Kidney epithelial cell (primary cell): ENCODE measurements around the gene FANK1. TPM values are rescaled to one million over a fixed set of nuclear protein-coding genes. Genes with fewer than 3 reads are reported as not detected.
"Not testable (repeated sequence)": the region's sequence is repeated elsewhere in the genome, so short reads cannot be mapped to it uniquely, and the experiment has no call there.

Experiments used
- DNase-seq: peaks from one replicate; pipeline ENCODE4 v3.0.0-alpha.2; 2010; ENCODE audit warnings: low read depth
- H3K27me3 ChIP-seq: 2 replicates; pipeline ENCODE4 v1.6.0; 2011; ENCODE audit warnings: low read length; ENCODE audit not compliant: control insufficient read depth, insufficient read depth
- H3K36me3 ChIP-seq: 2 replicates; pipeline ENCODE4 v1.5.1; 2011; ENCODE audit warnings: low read length; ENCODE audit not compliant: control insufficient read depth, insufficient read depth
- H3K4me3 ChIP-seq: 2 replicates; pipeline ENCODE4 v1.5.1; 2011; ENCODE audit warnings: low read depth, mild to moderate bottlenecking, control low read depth, low read length
- CTCF ChIP-seq: IDR thresholded peaks from 2 replicates; pipeline ENCODE4 v1.5.1; 2011; ENCODE audit warnings: mild to moderate bottlenecking, moderate library complexity, low read length, control low read depth, inconsistent platforms; ENCODE audit not compliant: insufficient read depth, poor library complexity, severe bottlenecking
- total RNA-seq: library from RNA; depleted of rRNA; stranded (reverse); fragments of >200 nt; gene quantifications from 2 replicates; pipeline ENCODE4 v1.2.3, GENCODE V29; 2015

FANK1 gene
- total RNA-seq, 1 donor from 2014 or later: 7.5 TPM

- no peak for DNase-seq
- TF ChIP-seq CTCF: no peak
- H3K4me3 ChIP-seq: no peak overlapping the region
- no peaks in the 10 kb centered on the region for H3K36me3 ChIP-seq
- H3K27me3 ChIP-seq: no peaks in the 10 kb centered on the region
These were observed 29.0 kb downstream of the FANK1 start for GRCh38 chr10:125925262-125925834.

GRCh38 chr10:125926247-125926646 is 29.9 kb downstream of the FANK1 start:
- DNase-seq: no peak
- no peak for TF ChIP-seq CTCF
- Histone ChIP-seq H3K27me3 (no peaks in the 10 kb centered on the region), H3K36me3 (no peaks in the 10 kb centered on the region), H3K4me3 (no peak overlapping the region)

DNA sequence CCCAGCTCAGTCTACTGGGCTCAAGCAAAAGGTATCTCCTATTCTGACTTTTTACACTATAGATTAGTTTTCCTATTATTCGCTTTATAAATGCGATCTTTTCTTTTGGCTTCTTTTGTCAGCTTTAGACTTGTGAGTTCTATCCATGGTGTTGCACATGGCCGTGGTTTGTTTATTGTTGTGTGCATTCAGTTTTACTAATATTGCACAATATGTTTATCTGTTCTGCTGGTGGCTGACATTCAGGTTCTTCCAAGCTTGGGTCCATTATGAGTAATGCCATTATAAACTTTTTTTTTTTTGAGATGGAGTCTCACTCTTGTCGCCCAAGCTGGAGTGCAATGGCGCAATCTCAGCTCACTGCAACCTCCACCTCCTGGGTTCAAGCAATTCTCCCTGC is 30.9 kb downstream of the FANK1 start:
- H3K4me3 ChIP-seq, DNase-seq, H3K36me3 ChIP-seq: not testable (repeated sequence)

DNA sequence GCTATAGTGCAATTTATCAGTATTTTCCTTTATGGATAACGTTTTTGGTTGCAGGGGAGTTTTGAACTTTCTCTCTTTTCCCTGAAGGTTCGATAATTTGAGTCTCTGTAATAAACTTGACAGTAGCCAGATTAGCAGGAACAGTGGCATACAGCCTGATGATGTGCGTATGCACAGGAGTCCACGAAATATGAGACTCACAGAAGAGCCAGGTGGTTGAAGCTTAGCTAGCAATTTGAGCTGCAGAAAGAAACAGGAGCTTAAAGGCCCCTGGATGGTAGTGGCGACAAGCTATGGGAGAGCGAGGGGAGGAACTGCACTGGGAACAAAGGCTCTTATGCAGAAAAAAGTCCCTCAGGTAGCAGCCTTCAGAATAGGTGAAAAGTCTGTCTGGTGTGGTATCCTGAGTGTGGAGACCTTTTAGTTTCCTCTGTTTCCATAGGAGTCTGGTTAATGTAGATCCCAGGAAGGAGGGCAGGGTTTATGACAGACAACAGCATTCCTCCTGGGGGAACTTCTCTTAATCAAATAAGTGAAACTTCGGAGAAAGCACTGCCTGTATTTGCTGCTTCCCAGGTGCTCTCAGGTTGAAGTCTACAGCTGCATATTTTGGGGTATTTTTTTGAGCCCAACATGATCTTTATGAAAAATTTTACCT is 32.7 kb downstream of the FANK1 start:
- no peaks in the 10 kb centered on the region for H3K27me3 ChIP-seq
- no peak for DNase-seq
- no peak for TF ChIP-seq CTCF
- H3K4me3 ChIP-seq: no peak overlapping the region
- no peaks in the 10 kb centered on the region for H3K36me3 ChIP-seq

More for the DNA sequence above, 30.9 kb downstream of the FANK1 start:
- not testable (repeated sequence) for H3K27me3 ChIP-seq

GRCh38 chr10:125929618-125930017 is 33.3 kb downstream of the FANK1 start:
- Histone ChIP-seq H3K4me3 (no peak overlapping the region), H3K36me3 (no peaks in the 10 kb centered on the region), H3K27me3 (no peaks in the 10 kb centered on the region)
- DNase-seq: no peak
- TF ChIP-seq CTCF: no peak

- TF ChIP-seq CTCF: no peak
- H3K4me3 ChIP-seq: no peak overlapping the region
- H3K27me3 ChIP-seq: no peaks in the 10 kb centered on the region
- DNase-seq: no peak
- no peaks in the 10 kb centered on the region for H3K36me3 ChIP-seq
These were observed 37.3 kb downstream of the FANK1 start for GRCh38 chr10:125933693-125934092.
